Osteoblast (primary cell): ENCODE results near the gene GOLGA8K. TPM values are rescaled to one million over a fixed set of nuclear protein-coding genes. Genes with fewer than 3 reads are reported as not detected.
"Not testable (repeated sequence)": the region's sequence is repeated elsewhere in the genome, so short reads cannot be mapped to it uniquely, and the experiment has no call there.

Source experiments
- DNase-seq: peaks from one replicate; pipeline ENCODE4 v3.0.0; 2011; ENCODE audit warnings: low spot score, mixed read lengths; ENCODE audit not compliant: insufficient read length; ENCODE audit errors: missing footprints
- H2AFZ ChIP-seq: 2 replicates; pipeline ENCODE4 v1.6.0; 2011; ENCODE audit warnings: mild to moderate bottlenecking, low read length
- H3K27ac ChIP-seq: 2 replicates; pipeline ENCODE4 v1.5.1; 2011; ENCODE audit warnings: mild to moderate bottlenecking, low read depth, low read length, moderate library complexity
- H3K27me3 ChIP-seq: 2 replicates; pipeline ENCODE4 v1.6.0; 2012; ENCODE audit warnings: mild to moderate bottlenecking, control low read depth, inconsistent platforms, low read length, moderate library complexity; ENCODE audit not compliant: insufficient read depth
- H3K36me3 ChIP-seq: 2 replicates; pipeline ENCODE4 v1.5.1; 2011; ENCODE audit warnings: mild to moderate bottlenecking, low read length, control low read depth, moderate library complexity; ENCODE audit not compliant: insufficient read depth
- H3K4me1 ChIP-seq: 2 replicates; pipeline ENCODE4 v1.5.1; 2011; ENCODE audit warnings: mild to moderate bottlenecking, low read length, control low read depth, moderate library complexity; ENCODE audit not compliant: insufficient read depth
- H3K4me2 ChIP-seq: 2 replicates; pipeline ENCODE4 v1.6.0; 2011; ENCODE audit warnings: mild to moderate bottlenecking, low read length; ENCODE audit not compliant: insufficient read depth
- H3K4me3 ChIP-seq: fragments of 200-600 bp; sonication (generic); 3 replicates; pipeline ENCODE4 v1.5.1; 2012; ENCODE audit warnings: mild to moderate bottlenecking, low read length, inconsistent platforms; ENCODE audit not compliant: insufficient read depth
- H3K79me2 ChIP-seq: 2 replicates; pipeline ENCODE4 v1.6.0; 2012; ENCODE audit warnings: mild to moderate bottlenecking, low read length, control low read depth, inconsistent platforms; ENCODE audit not compliant: insufficient read depth
- H3K9me3 ChIP-seq: 2 replicates; pipeline ENCODE4 v1.5.1; 2011; ENCODE audit warnings: low read depth, low read length, control low read depth
- H4K20me1 ChIP-seq: 2 replicates; pipeline ENCODE4 v1.6.0; 2012; ENCODE audit warnings: mild to moderate bottlenecking, low read length, control low read depth; ENCODE audit not compliant: insufficient read depth
- total RNA-seq: library from RNA; depleted of rRNA; stranded (reverse); fragments of >200 nt; gene quantifications from 2 replicates; pipeline ENCODE4 v1.2.3, GENCODE V29; 2012

GOLGA8K gene
- total RNA-seq, 1 donor = 0.36 TPM

DNA sequence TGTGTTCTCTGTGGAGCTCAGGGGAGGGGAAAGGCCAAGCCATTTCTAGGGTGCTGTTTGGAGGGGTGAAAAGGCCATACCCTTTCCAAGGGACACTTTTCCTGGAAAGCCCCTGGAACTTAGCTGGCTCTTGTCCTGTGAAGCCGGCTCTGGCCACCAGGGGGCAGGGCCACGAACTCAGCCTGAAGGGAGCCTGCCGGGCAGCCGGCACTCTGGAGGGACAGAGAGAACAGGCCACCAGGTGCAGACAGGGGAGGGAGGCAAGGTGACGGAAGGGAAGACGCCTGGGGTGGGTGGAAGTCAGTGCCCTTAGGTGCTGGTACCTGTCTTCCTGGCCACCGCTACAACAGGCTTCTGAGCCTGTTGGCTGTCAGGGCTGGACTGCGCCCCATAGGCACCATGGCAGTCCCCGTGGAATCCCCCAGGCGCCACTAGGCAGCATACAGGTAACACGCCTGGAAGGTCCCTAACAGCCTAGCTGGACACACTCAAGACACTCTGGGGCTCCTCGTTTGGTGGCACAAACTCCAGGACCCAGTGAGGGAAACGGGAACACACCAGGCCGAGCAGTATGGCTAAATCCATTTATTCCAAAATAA is 14.9 kb downstream of the GOLGA8K start:
- H3K4me2 ChIP-seq, H3K36me3 ChIP-seq, H4K20me1 ChIP-seq, H3K9me3 ChIP-seq, H3K4me3 ChIP-seq, H3K27me3 ChIP-seq, H3K27ac ChIP-seq, H3K79me2 ChIP-seq, H3K4me1 ChIP-seq, H2AFZ ChIP-seq, DNase-seq: not testable (repeated sequence)

DNA sequence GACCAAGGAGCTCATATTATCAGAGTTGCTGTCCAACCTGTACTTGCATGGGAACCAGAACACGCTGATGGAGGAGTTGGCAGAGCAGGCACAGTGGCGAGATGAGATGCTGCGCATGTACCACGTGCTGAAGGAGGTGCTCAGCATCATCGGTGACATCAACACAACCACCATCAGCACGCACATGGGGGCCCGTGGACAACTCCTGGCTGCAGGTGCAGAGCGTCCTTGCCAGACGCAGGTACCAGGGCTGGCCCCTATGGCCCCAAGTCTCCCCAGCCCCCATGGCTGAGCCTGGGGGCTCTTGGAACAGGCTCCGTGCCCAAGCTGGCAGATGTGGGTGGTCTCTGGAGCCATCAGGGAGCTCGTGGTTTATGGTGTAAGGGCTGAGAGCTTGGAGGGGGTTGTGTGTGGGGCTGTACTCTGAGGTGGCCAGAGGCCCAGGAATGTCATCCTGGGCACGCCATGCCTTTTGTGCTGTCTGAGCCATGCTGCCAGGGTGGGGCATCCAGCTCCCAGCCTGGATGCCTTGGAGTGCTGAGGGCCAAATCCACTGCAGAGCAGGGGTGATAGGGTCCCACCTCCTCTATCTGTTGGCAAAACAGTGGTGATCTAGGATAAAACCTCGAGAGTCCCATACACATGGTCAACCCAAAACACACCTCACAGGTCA is 17.1 kb downstream of the GOLGA8K start:
- not testable (repeated sequence) for DNase-seq

DNA sequence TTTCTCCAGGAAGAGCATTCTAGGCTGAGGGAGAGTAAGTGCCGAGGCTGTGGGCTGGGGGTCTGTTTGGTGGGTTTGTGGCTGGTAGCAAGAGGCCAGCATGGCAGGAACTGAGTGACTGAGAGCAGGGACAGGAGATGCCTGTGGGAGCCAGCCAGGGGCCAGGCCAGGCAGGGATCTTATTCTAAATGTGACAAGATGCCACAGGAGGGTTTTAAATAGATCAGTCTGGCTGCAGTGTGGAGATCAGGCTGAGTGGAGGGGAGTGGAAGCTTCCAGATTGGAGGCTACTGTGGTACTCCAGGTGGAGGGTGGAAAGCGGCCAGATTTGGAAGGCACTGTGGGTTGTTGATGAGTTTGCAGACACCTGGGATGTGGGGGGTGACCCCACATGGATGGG is 28.9 kb downstream of the GOLGA8K start:
- H4K20me1 ChIP-seq, H3K9me3 ChIP-seq, H3K27me3 ChIP-seq, H3K4me2 ChIP-seq, H3K79me2 ChIP-seq, H3K4me1 ChIP-seq, H3K4me3 ChIP-seq, DNase-seq, H3K27ac ChIP-seq, H3K36me3 ChIP-seq, H2AFZ ChIP-seq: not testable (repeated sequence)

More for the DNA sequence above, 17.1 kb downstream of the GOLGA8K start:
- not testable (repeated sequence) for H3K36me3 ChIP-seq, H3K4me1 ChIP-seq, H3K27me3 ChIP-seq, H3K4me2 ChIP-seq, H3K27ac ChIP-seq, H3K9me3 ChIP-seq, H3K79me2 ChIP-seq, H2AFZ ChIP-seq, H3K4me3 ChIP-seq, H4K20me1 ChIP-seq

DNA sequence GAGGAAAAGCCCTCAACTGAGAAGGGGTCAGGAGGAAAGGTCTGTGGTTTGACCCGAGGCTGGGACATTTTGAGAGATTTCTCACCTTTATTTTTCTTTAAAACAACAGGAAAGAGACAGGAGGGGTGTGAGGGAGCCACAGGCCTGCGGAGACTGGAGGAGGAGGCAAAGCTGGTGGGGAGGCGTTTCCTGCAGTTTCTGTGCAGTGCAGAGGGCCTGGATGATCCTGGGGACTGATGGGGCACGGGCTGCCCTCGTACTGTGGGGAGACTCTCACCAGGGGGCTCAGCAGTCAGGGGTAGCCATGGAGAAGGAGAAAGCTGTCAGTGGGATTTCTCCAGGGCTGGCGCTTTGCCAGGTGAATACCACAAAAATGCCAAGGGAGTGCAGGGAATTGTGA is 29.4 kb downstream of the GOLGA8K start:
- not testable (repeated sequence) for H3K36me3 ChIP-seq, H3K4me3 ChIP-seq

DNA sequence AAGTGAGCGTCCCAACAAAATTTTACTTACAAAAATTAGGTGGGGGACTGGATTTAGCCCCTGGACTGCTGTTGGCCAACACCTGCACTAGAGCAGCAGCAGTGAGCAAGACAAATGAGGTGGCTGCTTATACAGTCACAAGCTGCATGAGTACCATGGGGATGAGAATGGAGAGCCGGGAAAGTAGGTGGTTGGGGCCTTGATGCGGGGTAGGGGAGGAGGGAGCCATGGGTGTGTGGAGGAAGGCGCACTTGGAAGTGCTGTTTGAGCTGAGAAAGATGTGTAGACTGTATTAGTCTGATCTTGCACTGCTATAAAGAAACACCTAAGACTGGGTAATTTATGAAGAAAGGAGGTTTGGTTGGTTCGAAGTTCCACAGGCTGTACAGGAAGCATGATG is 31.0 kb downstream of the GOLGA8K start:
- H3K36me3 ChIP-seq, H3K4me2 ChIP-seq, DNase-seq, H4K20me1 ChIP-seq, H3K27ac ChIP-seq, H3K79me2 ChIP-seq, H3K4me3 ChIP-seq, H3K4me1 ChIP-seq, H3K27me3 ChIP-seq, H2AFZ ChIP-seq, H3K9me3 ChIP-seq: not testable (repeated sequence)

More for the DNA sequence above, 29.4 kb downstream of the GOLGA8K start:
- H3K4me1 ChIP-seq, H3K27me3 ChIP-seq, H4K20me1 ChIP-seq, H2AFZ ChIP-seq, H3K4me2 ChIP-seq, H3K27ac ChIP-seq, DNase-seq, H3K79me2 ChIP-seq, H3K9me3 ChIP-seq: not testable (repeated sequence)

DNA sequence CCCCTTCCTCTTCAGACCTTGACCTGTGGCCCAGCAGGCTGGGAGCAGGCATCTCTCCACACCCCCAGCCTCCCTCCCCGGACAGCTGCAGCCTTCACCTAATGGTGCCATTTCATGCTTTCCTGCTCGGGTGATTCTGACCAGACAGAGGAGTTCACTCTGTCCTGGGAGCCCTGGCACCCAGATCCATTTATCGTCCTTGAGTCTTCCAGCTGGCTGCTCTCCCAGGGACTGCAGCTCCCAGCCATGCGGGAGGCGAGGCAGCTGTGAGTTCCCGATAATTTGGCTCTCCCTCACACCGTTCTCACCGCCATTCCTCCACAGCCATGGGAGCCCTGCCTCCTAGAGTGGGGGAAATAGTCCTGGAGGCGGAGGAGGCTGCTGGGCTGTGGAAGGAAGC is 32.6 kb downstream of the GOLGA8K start:
- not testable (repeated sequence) for H3K4me3 ChIP-seq, H3K9me3 ChIP-seq, H2AFZ ChIP-seq, H3K36me3 ChIP-seq, DNase-seq, H3K4me1 ChIP-seq, H3K27me3 ChIP-seq, H3K4me2 ChIP-seq, H3K27ac ChIP-seq, H4K20me1 ChIP-seq, H3K79me2 ChIP-seq

DNA sequence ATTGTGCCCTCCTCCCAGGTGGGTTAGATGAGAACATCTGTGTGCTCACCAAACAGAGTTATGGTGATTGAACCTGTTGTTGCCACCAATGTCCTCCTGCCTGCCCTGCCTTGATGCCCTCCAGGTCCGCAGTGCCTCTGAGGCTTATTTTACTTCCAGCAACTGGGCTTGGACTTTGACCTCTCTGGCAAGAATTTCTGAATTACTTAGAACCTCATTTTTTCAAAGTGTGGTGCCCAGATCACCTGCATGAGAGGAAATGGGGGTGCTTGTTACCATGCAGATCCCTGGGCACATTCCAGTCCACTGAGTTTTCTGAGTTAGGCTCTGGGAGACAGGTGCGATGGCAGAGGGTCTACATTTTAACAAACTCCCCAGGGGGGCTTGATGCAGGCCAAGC is 33.0 kb downstream of the GOLGA8K start:
- not testable (repeated sequence) for H3K27me3 ChIP-seq, H4K20me1 ChIP-seq, DNase-seq, H3K27ac ChIP-seq, H3K36me3 ChIP-seq, H3K4me3 ChIP-seq, H3K4me1 ChIP-seq, H3K4me2 ChIP-seq, H2AFZ ChIP-seq, H3K9me3 ChIP-seq, H3K79me2 ChIP-seq

DNA sequence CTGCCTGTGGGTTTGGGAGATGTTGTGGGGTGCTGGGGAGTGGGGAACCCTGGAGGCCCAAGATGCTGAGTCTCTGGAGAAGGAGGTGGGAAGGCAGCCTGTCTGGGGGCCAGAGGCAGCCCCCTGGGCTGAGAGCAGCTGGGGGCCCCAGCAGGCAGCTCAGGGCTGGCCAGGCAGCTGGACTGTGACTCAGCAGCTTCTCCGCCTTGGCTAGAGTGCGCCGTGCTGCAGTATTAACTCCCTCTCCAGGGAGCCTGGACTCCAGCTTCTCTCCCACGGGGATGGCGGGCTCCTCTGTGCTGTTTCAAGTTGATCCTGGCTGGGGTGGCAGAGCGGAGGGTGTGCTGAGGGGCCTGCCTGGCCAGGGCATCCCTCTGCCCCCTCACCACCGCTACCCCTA is 36.6 kb downstream of the GOLGA8K start:
- DNase-seq, H3K27me3 ChIP-seq, H3K4me3 ChIP-seq, H3K27ac ChIP-seq, H3K4me1 ChIP-seq, H3K79me2 ChIP-seq, H3K36me3 ChIP-seq, H3K4me2 ChIP-seq, H3K9me3 ChIP-seq, H4K20me1 ChIP-seq, H2AFZ ChIP-seq: not testable (repeated sequence)

DNA sequence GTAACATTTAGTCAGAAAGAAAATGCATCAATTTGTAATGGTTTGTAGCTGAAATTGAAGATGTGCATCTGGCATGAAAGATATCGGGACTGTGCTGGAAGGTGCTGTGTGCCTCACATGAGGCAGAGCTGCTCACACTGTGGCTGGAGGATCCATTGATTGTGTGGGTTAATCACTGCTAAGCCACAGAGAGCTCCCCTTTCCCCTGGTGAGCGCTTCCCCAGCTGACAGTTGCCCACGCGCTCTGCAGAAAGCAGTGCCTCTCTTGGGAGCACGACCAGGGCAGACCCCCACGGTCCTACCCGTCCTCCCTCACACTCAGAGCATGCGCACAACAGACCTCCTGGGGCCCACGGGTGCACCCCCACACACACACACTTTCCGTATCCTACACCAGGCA is 37.1 kb downstream of the GOLGA8K start:
- H3K4me2 ChIP-seq, H3K79me2 ChIP-seq, H3K4me1 ChIP-seq, H3K9me3 ChIP-seq, H2AFZ ChIP-seq, H3K36me3 ChIP-seq, H3K4me3 ChIP-seq, H4K20me1 ChIP-seq, H3K27ac ChIP-seq, DNase-seq, H3K27me3 ChIP-seq: not testable (repeated sequence)
